ENCODE results near the gene LIMK1.

The LIMK1 gene

DNA sequence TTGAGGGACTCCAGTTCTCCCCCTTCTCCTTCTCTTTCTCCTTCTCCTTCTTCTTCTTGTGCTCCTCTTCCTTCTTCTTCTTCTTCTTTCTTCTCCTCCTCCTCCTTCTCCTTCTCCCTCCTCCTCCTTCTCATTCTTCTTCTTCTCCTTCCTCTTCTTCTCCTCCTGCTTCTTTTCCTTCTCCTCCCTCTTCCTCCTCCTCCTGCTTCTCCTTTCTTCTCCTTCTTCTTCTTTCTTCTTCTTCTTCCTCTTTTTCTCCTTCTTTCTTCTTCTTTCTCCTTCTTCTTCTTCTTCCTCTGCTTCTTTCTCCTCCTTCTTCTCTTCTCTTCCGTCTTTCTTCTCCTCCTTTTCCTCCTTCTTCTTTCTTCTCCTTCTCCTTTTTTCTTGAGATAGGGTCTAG, 25.6 kb upstream of the LIMK1 start:
- Histone ChIP-seq H3K27me3 (ENCODE audit: insufficient read depth, low read length, poor library complexity, severe bottlenecking) (no peaks in the 10 kb centered on the region), H3K9me3 (ENCODE audit: insufficient read depth, low read depth, low read length) (no peaks in the 10 kb centered on the region), H4K20me1 (ENCODE audit: insufficient read depth, low read length, poor library complexity, severe bottlenecking) (no peaks in the 10 kb centered on the region), H3K4me3 (ENCODE audit: low read length, poor library complexity, severe bottlenecking) (no peak overlapping the region), H3K9ac (ENCODE audit: low read depth, low read length, poor library complexity, severe bottlenecking) (no peak overlapping the region), H3K4me1 (ENCODE audit: insufficient read depth, low read length, poor library complexity, severe bottlenecking) (no peaks in the 10 kb centered on the region), H3K79me2 (ENCODE audit: insufficient read depth, low read length) (no peaks in the 10 kb centered on the region), H2AFZ (ENCODE audit: low read length) (0 out of 2 replicates have a peak overlapping the region, but pooled peaks have one; percentile 23), H3K9me2 (replicated peaks; ENCODE audit: low read depth, low read length) (no peaks in the 10 kb centered on the region), H3K36me3 (ENCODE audit: insufficient read depth, low read length) (no peaks in the 10 kb centered on the region), H3F3A (ENCODE audit: low read depth) (no peaks in the 10 kb centered on the region), H3K4me2 (ENCODE audit: low read depth, low read length, poor library complexity, severe bottlenecking) (no peak overlapping the region)
- TF ChIP-seq EZH2phosphoT487 (IDR thresholded peaks at IDR 0.05; ENCODE audit: borderline replicate concordance) (no peak), CTCF (conservative IDR thresholded peaks at IDR 0.05; ENCODE audit: low read length) (no peak)

- Histone ChIP-seq H4K20me1 (ENCODE audit: insufficient read depth, low read length, poor library complexity, severe bottlenecking) (no peaks in the 10 kb centered on the region), H3F3A (ENCODE audit: low read depth) (no peaks in the 10 kb centered on the region), H3K27me3 (ENCODE audit: insufficient read depth, low read length, poor library complexity, severe bottlenecking) (no peaks in the 10 kb centered on the region), H3K9me3 (ENCODE audit: insufficient read depth, low read depth, low read length) (no peaks in the 10 kb centered on the region), H3K4me1 (ENCODE audit: insufficient read depth, low read length, poor library complexity, severe bottlenecking) (no peaks in the 10 kb centered on the region), H3K36me3 (ENCODE audit: insufficient read depth, low read length) (no peaks in the 10 kb centered on the region), H3K4me3 (ENCODE audit: low read length, poor library complexity, severe bottlenecking) (no peak overlapping the region), H3K4me2 (ENCODE audit: low read depth, low read length, poor library complexity, severe bottlenecking) (no peak overlapping the region), H3K9me2 (replicated peaks; ENCODE audit: low read depth, low read length) (no peaks in the 10 kb centered on the region), H3K79me2 (ENCODE audit: insufficient read depth, low read length) (no peaks in the 10 kb centered on the region), H3K9ac (ENCODE audit: low read depth, low read length, poor library complexity, severe bottlenecking) (no peak overlapping the region), H2AFZ (ENCODE audit: low read length) (no peak overlapping the region)
- TF ChIP-seq CTCF (conservative IDR thresholded peaks at IDR 0.05; ENCODE audit: low read length) (no peak), EZH2phosphoT487 (IDR thresholded peaks at IDR 0.05; ENCODE audit: borderline replicate concordance) (no peak)
Measured at GRCh38 chr7:74058486-74058885, 25.1 kb upstream of the LIMK1 start.

GRCh38 chr7:74059037-74059436, 24.6 kb upstream of the LIMK1 start:
- H3K27me3 ChIP-seq (ENCODE audit: insufficient read depth, low read length, poor library complexity, severe bottlenecking): no peaks in the 10 kb centered on the region

More at GRCh38 chr7:74059037-74059436, 24.6 kb upstream of the LIMK1 start:
- Histone ChIP-seq H3K36me3 (ENCODE audit: insufficient read depth, low read length) (no peaks in the 10 kb centered on the region), H3K79me2 (ENCODE audit: insufficient read depth, low read length) (no peaks in the 10 kb centered on the region), H2AFZ (ENCODE audit: low read length) (no peak overlapping the region), H3K9ac (ENCODE audit: low read depth, low read length, poor library complexity, severe bottlenecking) (no peak overlapping the region), H3K4me3 (ENCODE audit: low read length, poor library complexity, severe bottlenecking) (no peak overlapping the region), H3F3A (ENCODE audit: low read depth) (no peaks in the 10 kb centered on the region), H3K4me2 (ENCODE audit: low read depth, low read length, poor library complexity, severe bottlenecking) (no peak overlapping the region), H3K9me2 (replicated peaks; ENCODE audit: low read depth, low read length) (no peaks in the 10 kb centered on the region), H3K4me1 (ENCODE audit: insufficient read depth, low read length, poor library complexity, severe bottlenecking) (no peaks in the 10 kb centered on the region), H4K20me1 (ENCODE audit: insufficient read depth, low read length, poor library complexity, severe bottlenecking) (no peaks in the 10 kb centered on the region), H3K9me3 (ENCODE audit: insufficient read depth, low read depth, low read length) (no peaks in the 10 kb centered on the region)
- TF ChIP-seq CTCF (conservative IDR thresholded peaks at IDR 0.05; ENCODE audit: low read length) (no peak), EZH2phosphoT487 (IDR thresholded peaks at IDR 0.05; ENCODE audit: borderline replicate concordance) (no peak)
